ENCODE measurements around the gene TMC8.

DNA sequence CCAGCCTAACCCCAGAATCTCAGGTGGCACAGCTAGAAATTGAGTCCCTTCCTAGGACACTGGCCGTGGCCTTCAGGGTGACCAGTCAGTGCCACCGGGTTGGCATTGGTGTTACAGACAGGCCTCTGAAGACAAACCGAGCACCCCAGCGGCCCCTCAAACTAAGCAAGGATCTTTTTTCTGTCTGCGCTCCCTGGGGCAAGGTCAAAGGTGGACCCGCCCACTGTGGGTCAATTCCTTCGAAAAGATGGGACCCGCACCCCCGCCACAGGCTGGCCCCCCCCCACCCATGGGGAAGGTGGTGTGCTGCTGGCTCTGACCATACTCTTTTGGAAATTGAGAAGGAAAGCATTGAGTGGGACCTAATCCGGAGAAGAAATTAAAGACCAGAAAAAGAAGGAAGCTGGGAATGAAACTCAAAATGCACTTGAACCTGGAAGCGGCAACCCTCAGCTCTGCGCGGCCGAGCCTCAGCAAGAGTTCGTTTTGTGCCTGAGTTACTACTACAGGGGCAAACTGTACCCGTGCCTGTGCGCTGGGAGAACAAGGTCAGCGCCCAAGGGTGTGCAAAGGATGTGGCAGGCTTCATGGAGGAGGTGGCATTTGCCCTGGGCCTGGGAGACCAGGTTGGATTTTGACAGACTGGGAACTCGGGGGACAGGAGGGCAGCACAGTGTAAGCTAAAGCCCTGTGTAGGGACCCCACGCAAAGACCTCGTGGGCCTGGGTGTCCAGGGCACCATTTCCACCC lies 22.4 kb upstream of the TMC8 start:
- TF ChIP-seq EZH2 (IDR thresholded peaks at IDR 0.05; ENCODE audit: borderline replicate concordance, low read length) = no peak
- TF ChIP-seq, protein P1, sequence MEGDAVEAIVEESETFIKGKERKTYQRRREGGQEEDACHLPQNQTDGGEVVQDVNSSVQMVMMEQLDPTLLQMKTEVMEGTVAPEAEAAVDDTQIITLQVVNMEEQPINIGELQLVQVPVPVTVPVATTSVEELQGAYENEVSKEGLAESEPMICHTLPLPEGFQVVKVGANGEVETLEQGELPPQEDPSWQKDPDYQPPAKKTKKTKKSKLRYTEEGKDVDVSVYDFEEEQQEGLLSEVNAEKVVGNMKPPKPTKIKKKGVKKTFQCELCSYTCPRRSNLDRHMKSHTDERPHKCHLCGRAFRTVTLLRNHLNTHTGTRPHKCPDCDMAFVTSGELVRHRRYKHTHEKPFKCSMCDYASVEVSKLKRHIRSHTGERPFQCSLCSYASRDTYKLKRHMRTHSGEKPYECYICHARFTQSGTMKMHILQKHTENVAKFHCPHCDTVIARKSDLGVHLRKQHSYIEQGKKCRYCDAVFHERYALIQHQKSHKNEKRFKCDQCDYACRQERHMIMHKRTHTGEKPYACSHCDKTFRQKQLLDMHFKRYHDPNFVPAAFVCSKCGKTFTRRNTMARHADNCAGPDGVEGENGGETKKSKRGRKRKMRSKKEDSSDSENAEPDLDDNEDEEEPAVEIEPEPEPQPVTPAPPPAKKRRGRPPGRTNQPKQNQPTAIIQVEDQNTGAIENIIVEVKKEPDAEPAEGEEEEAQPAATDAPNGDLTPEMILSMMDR (conservative IDR thresholded peaks at IDR 0.05 in 1 of 2, IDR thresholded peaks at IDR 0.05 in 1 of 2; ENCODE audit: extremely low read depth in 1 of 2, insufficient read depth in 1 of 2, low read depth in 1 of 2, low read length in 2 of 2) = no peak

All from mammary epithelial cell (primary cell).